Measurements from ENCODE around the gene SOX1. TPM values are rescaled to one million over a fixed set of nuclear protein-coding genes. Genes with fewer than 3 reads are reported as not detected.

SOX1 gene
- total RNA-seq, 1 donor from 2014 or later, result 1.7 TPM

DNA sequence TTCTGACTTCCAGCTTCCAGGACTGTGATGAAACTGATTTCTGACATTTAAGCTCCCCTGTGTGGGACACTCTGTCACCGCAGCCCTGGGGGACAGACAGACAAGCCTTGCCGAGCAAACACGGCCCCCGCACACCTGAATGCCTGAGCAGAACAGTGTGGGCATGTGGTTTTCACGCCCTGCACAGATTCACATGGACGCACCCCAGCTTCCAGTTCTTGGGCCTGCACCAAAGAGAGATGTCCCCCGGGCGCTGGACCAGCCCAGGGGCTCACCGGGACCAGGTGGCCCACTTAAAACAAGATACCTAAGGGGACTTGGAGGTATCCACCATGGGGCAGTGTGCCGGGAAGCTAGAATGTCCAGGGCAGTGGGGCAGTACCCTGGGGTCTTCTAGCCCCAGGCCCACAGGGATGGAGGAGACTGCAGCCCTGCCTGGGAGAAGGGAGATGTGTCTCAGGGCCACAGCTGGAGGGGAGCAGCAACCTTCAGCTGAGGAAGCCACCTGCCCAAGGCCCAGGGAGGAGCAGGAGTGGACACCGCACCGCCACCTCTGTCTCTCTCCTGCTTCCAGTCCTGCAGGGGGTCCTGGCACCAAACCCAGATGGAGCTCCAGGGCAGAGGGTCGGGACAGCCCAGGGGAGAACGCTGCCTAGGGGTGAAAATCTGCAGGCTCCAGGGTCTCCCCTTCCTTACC lies 50.5 kb downstream of the SOX1 start:
- no peaks in the 10 kb centered on the region for H3K4me1 Mint-ChIP-seq (ENCODE audit: unreplicated experiment)
- H3K27ac Mint-ChIP-seq (ENCODE audit: unreplicated experiment), result no peak overlapping the region
- TF ChIP-seq, protein P1, sequence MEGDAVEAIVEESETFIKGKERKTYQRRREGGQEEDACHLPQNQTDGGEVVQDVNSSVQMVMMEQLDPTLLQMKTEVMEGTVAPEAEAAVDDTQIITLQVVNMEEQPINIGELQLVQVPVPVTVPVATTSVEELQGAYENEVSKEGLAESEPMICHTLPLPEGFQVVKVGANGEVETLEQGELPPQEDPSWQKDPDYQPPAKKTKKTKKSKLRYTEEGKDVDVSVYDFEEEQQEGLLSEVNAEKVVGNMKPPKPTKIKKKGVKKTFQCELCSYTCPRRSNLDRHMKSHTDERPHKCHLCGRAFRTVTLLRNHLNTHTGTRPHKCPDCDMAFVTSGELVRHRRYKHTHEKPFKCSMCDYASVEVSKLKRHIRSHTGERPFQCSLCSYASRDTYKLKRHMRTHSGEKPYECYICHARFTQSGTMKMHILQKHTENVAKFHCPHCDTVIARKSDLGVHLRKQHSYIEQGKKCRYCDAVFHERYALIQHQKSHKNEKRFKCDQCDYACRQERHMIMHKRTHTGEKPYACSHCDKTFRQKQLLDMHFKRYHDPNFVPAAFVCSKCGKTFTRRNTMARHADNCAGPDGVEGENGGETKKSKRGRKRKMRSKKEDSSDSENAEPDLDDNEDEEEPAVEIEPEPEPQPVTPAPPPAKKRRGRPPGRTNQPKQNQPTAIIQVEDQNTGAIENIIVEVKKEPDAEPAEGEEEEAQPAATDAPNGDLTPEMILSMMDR (IDR thresholded peaks at IDR 0.05; ENCODE audit: unreplicated experiment), result no peak
- H3K4me3 Mint-ChIP-seq (ENCODE audit: unreplicated experiment), result no peak overlapping the region
- no peak for DNase-seq (ENCODE audit: low spot score)
- H3K9me3 Mint-ChIP-seq (ENCODE audit: unreplicated experiment), result no peaks in the 10 kb centered on the region
- H3K27me3 Mint-ChIP-seq (ENCODE audit: unreplicated experiment), result peaks cover 11% of the 10 kb centered on the region
- no peaks in the 10 kb centered on the region for H3K36me3 Mint-ChIP-seq (ENCODE audit: low read depth, unreplicated experiment)

DNA sequence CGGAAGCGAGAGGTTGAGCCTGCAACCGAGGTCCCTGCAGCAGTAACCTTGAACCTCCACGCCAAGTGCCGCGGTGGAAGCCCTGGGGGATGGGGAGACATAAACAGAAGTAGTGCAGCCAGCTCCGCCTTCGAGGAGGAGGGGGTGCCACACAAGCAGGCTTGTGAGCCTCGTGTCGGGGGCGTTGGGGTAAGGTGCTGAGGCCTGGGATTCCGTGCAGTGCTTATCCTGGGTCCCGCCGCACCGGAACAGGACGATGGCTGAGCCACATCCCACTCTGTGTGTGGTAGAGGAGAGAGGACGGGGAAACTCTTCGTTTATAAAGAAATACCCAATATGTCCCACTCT lies 51.0 kb downstream of the SOX1 start:
- Mint-ChIP-seq H3K4me1 (ENCODE audit: unreplicated experiment) (no peaks in the 10 kb centered on the region), H3K27ac (ENCODE audit: unreplicated experiment) (no peak overlapping the region), H3K4me3 (ENCODE audit: unreplicated experiment) (no peak overlapping the region), H3K27me3 (ENCODE audit: unreplicated experiment) (peaks cover 11% of the 10 kb centered on the region), H3K9me3 (ENCODE audit: unreplicated experiment) (no peaks in the 10 kb centered on the region), H3K36me3 (ENCODE audit: low read depth, unreplicated experiment) (no peaks in the 10 kb centered on the region)
- TF ChIP-seq, protein P1 (IDR thresholded peaks at IDR 0.05; ENCODE audit: unreplicated experiment), result no peak
- DNase-seq (ENCODE audit: low spot score), result no peak

DNA sequence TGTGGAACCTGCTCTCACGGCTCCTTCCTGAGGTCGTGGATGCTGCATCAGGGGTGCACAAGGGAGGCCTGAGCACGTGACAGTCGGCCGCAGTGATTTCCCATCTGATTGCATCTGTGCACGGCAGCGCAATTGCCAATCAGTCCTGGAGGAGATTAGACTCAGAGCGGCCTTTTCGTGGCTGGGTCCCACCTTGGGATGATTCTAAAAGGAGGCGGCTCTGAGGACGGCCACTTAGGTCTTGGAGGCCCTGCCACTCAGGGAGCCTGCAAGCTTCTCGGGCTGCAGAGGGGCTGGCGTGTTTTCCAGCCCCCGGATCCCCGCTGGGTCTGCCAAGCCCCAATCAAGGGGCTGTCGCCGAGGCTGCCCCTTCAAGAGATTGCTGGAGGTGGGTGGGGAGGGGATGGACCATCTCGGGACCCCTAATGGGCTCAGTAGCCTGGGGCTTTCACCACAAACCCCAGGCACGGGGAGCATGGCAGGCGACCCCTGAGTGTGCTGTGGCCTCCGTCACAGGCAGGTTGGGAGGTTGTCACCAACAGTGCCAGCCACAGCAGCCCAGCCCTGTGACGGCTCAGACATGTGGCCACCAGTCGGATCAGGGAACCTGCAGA lies 51.6 kb downstream of the SOX1 start:
- Mint-ChIP-seq H3K4me3 (ENCODE audit: unreplicated experiment) (no peak overlapping the region), H3K27me3 (ENCODE audit: unreplicated experiment) (peaks cover 11% of the 10 kb centered on the region), H3K9me3 (ENCODE audit: unreplicated experiment) (no peaks in the 10 kb centered on the region), H3K27ac (ENCODE audit: unreplicated experiment) (no peak overlapping the region), H3K4me1 (ENCODE audit: unreplicated experiment) (no peaks in the 10 kb centered on the region), H3K36me3 (ENCODE audit: low read depth, unreplicated experiment) (no peaks in the 10 kb centered on the region)
- TF ChIP-seq, protein P1 (IDR thresholded peaks at IDR 0.05; ENCODE audit: unreplicated experiment), result no peak
- no peak for DNase-seq (ENCODE audit: low spot score)

DNA sequence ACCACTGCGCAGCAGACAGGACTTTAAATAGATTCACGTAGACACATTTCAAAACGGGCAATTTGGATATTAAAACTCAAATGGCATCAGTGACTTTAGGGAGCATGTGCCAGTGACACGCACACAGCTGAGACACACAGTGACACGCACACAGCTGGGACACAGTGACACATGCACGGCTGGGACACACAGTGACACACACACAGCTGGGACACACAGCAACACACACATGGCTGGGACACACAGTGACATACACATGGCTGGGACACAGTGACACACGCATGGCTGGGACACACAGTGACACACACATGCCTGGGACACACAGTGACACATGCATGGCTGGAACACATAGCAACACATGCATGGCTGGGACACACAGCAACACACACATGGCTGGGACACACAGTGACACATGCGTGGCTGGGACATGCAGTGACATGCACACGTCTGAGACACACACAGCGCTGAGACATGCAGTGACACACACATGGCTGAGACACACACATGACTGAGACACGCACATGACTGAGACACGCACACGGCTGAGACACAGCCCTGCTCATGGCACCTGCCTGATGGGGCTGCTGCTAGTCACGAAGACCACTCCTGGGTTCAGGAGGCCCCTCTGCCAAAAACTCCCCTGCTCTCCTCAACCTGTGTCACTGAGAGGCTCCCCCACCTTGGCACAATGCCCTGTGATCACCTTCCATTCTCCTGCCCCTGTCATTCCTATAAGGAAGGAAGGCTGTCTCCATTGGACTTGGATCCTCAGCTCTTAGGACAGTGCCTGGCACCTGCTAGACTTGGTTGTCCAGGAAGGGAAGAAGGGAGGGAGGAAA lies 52.5 kb downstream of the SOX1 start:
- DNase-seq (ENCODE audit: low spot score), result no peak
- Mint-ChIP-seq H3K4me3 (ENCODE audit: unreplicated experiment) (no peak overlapping the region), H3K4me1 (ENCODE audit: unreplicated experiment) (no peaks in the 10 kb centered on the region), H3K27me3 (ENCODE audit: unreplicated experiment) (peaks cover 9% of the 10 kb centered on the region), H3K36me3 (ENCODE audit: low read depth, unreplicated experiment) (no peaks in the 10 kb centered on the region), H3K27ac (ENCODE audit: unreplicated experiment) (no peak overlapping the region), H3K9me3 (ENCODE audit: unreplicated experiment) (no peaks in the 10 kb centered on the region)
- TF ChIP-seq, protein P1 (IDR thresholded peaks at IDR 0.05; ENCODE audit: unreplicated experiment), result no peak

DNA sequence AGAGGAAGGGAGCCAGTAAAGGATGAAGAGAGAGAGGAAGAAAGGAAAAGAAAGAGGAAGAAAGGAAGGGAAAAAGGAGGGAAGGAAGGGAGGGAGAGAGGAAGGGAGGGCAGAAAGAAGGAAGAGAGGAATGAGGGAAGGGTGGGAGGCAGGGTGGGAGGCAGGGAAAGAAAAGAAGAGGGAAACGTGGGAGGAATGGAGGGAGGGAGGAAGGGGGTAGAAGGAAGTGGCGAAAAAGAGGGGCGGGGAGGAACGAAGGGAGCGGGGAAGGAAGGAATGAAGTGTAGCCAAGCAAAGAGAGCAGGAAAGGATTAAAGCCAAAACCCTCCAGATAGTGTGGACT lies 53.1 kb downstream of the SOX1 start:
- no peaks in the 10 kb centered on the region for H3K4me1 Mint-ChIP-seq (ENCODE audit: unreplicated experiment)
- no peaks in the 10 kb centered on the region for H3K9me3 Mint-ChIP-seq (ENCODE audit: unreplicated experiment)
- H3K27me3 Mint-ChIP-seq (ENCODE audit: unreplicated experiment), result peaks cover 9% of the 10 kb centered on the region
- H3K36me3 Mint-ChIP-seq (ENCODE audit: low read depth, unreplicated experiment), result no peaks in the 10 kb centered on the region
- no peak overlapping the region for H3K27ac Mint-ChIP-seq (ENCODE audit: unreplicated experiment)
- TF ChIP-seq, protein P1 (IDR thresholded peaks at IDR 0.05; ENCODE audit: unreplicated experiment), result no peak
- no peak for DNase-seq (ENCODE audit: low spot score)
- H3K4me3 Mint-ChIP-seq (ENCODE audit: unreplicated experiment), result no peak overlapping the region

Measured in endothelial cell (in vitro differentiated cells).